Measurements from ENCODE around the gene COL20A1.

Gene COL20A1

GRCh38 chr20:63363981-63364561 lies 71.1 kb downstream of the COL20A1 start:
- DNase-seq (ENCODE audit: low read depth) = no peak

GRCh38 chr20:63364801-63365585 lies 72.0 kb downstream of the COL20A1 start:
- no peak for DNase-seq (ENCODE audit: low read depth)

- no peak for DNase-seq (ENCODE audit: low read depth)
Measured at GRCh38 chr20:63365601-63366389, 72.8 kb downstream of the COL20A1 start.

GRCh38 chr20:63366390-63367365 lies 73.7 kb downstream of the COL20A1 start:
- no peak for DNase-seq (ENCODE audit: low read depth)

GRCh38 chr20:63367446-63368055 lies 74.6 kb downstream of the COL20A1 start:
- DNase-seq (ENCODE audit: low read depth) = no peak

GRCh38 chr20:63368151-63368550 lies 75.2 kb downstream of the COL20A1 start:
- DNase-seq (ENCODE audit: low read depth) = no peak

GRCh38 chr20:63369024-63369530 lies 76.1 kb downstream of the COL20A1 start:
- DNase-seq (ENCODE audit: low read depth) = no peak

GRCh38 chr20:63369724-63370617 lies 77.0 kb downstream of the COL20A1 start:
- no peak for DNase-seq (ENCODE audit: low read depth)

GRCh38 chr20:63370618-63371187 lies 77.7 kb downstream of the COL20A1 start:
- DNase-seq (ENCODE audit: low read depth) = no peak

GRCh38 chr20:63371291-63371865 lies 78.4 kb downstream of the COL20A1 start:
- no peak for DNase-seq (ENCODE audit: low read depth)

GRCh38 chr20:63372971-63373885 lies 80.2 kb downstream of the COL20A1 start:
- DNase-seq (ENCODE audit: low read depth) = no peak

- no peak for DNase-seq (ENCODE audit: low read depth)
Measured at GRCh38 chr20:63373996-63374395, 81.0 kb downstream of the COL20A1 start.

GRCh38 chr20:63374504-63374903 lies 81.5 kb downstream of the COL20A1 start:
- DNase-seq (ENCODE audit: low read depth) = no peak

- DNase-seq (ENCODE audit: low read depth) = no peak
Measured at GRCh38 chr20:63375438-63375837, 82.5 kb downstream of the COL20A1 start.

GRCh38 chr20:63376283-63377250 lies 83.6 kb downstream of the COL20A1 start:
- DNase-seq (ENCODE audit: low read depth) = no peak

GRCh38 chr20:63377256-63377941 lies 84.4 kb downstream of the COL20A1 start:
- no peak for DNase-seq (ENCODE audit: low read depth)
